NCI-H1105 (cell line): ENCODE data around the gene KLHL14.
"Not testable (repeated sequence)": the region's sequence is repeated elsewhere in the genome, so short reads cannot be mapped to it uniquely, and the experiment has no call there.

Source experiments
- DNase-seq: peaks from one replicate; lab custom pipeline; 2025; lab: John Stamatoyannopoulos, UW

Gene KLHL14

GRCh38 chr18:32722279-32722678 lies 50.5 kb downstream of the KLHL14 start:
- DNase-seq = no peak

GRCh38 chr18:32717126-32717525 lies 55.7 kb downstream of the KLHL14 start:
- DNase-seq = no peak

DNA sequence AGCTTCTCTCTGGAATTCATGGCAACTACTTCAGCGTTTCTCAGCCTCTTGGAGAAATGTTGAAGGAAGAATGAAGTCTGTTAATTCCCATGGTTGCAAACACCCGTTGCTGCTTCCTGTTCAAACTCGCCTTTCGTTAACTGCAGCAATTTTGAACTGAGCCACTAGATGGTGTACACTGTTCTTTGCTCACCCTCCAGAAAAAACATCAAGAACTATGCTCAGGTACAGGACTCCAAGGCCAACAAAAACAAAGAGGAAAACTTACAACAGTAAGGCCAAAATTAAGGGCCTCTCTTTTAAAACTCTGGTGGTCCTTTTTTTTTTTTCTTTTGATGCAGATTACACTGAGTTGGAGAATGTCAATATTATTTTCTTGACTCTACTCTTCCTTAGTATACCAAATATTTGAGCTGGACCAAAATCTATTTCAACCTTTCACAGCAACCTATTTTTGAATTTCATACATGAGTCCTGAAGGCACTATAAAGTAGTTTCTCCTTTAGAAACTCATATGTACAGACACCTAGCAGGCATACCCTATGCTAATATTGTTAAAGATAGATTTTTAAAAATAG lies 58.2 kb downstream of the KLHL14 start:
- peak; percentile 60 for DNase-seq

GRCh38 chr18:32712860-32713259 lies 60.0 kb downstream of the KLHL14 start:
- DNase-seq = no peak

DNA sequence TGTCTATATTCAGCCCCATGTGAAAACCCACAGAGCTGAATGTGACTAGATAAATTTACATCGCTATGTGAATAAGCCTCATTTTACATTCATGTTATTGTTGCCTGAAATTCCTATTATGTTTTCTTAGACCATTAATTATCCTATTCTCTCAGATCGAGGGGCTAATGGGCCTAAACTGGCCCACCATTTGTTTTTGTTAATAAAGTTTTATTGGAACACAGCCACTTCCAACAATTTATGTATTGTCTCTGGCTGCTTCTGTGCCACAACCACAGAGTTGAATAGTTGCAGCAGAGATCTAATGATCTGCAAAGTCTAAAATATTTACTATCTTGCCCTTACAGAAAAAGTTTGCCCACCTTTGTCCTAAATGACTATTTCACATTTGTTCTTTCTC lies 61.0 kb downstream of the KLHL14 start:
- DNase-seq = no peak

DNA sequence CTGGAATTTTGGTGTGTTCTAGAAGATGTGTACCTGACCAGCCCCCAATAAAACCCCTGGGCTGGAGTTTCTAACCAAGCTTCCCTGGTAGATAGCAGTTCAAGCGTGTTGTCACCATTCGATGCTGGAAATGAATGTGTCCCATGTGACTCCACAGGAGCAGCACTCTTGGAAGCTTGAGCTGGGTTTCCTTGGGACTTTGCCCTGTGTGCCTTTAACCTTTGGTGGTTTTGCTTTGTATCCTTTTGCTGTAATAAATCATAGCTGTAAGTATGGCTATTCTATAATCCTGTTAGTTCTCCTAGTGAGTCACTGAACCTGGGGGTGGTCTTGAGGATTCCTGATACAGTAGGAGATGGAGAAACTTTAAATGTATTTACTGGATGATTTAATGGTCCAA lies 65.2 kb downstream of the KLHL14 start:
- DNase-seq = no peak

DNA sequence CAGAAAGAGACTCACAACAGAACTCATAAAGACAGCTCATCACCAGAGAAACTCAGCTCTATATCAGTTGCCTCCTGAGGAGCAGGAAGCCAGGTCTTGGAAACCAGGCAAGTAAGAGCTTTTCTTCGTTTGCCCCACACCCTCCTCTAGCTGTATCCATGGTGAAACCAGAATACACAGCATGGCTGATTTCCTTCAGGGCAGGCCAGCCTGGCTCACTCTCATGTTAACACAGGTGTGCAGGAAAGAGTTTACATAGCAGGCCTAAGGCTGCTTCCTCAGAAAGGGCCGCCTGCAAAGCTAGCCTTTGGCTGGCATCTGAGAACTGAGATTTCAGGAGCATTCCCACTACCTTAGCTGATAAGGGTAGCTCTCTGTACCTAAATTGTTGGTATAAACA lies 65.7 kb downstream of the KLHL14 start:
- DNase-seq = no peak

- DNase-seq = no peak
Observed at GRCh38 chr18:32701313-32701712, 71.5 kb downstream of the KLHL14 start.

DNA sequence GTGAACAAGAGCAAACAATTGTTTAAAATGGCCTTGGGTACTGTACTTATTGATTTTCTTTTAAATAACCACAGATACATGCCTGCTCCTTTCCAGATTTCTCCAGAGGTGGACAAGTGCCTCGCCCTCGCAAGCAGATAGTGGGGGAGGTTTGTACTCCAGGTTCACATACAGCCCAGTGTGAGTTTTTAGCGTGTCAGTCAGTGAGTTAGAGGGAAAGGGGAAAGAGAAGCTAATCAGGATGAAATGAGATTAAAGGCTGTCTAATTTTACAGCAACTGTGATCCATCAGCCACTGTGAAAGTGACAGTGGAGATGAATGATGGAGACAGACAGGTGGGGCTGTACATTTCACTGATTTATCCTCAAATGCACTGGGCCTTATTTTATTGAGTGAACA lies 74.7 kb downstream of the KLHL14 start:
- no peak for DNase-seq

- DNase-seq = no peak
Observed at GRCh38 chr18:32696376-32696775, 76.4 kb downstream of the KLHL14 start.

DNA sequence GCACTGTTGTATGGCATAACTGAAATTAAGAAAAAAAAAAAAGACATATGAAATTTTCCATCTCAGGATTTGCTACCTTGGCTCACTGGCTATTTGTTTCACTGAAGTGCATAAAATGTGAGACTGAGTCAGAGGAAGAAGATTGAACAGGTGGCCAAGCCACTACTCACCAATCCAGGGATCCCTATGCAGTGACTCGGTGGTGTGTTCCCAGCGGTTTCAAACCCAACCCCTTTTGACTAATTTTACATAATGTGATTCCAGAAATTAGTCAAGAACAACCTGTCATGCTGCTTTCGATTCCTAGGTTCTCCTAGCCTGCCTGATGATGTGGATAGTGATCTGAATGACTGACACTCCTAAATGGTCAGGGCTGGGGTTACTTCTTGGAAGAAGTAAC lies 77.3 kb downstream of the KLHL14 start:
- DNase-seq = no peak

GRCh38 chr18:32688821-32689220 lies 84.0 kb downstream of the KLHL14 start:
- no peak for DNase-seq

- no peak for DNase-seq
Observed at GRCh38 chr18:32684940-32685339, 87.9 kb downstream of the KLHL14 start.

DNA sequence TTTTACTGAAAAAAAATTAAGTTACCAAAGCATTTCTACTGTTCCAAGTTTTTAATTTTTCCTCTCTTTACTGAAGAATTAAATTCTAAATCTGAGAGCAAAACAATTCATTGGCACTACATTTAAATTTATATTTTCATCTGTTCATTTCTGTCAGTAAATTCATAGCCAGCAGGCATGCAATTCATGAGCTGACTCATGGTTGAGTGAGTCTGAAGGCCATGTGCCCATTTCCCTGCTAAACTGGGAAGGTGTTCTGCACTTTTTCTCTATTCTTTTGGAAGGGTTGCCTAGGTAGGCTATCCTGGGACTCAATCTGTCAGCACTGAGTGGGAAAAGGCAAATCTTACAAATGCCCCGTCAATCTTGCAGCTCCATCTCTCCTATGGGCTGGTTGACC lies 88.7 kb downstream of the KLHL14 start:
- DNase-seq = no peak

DNA sequence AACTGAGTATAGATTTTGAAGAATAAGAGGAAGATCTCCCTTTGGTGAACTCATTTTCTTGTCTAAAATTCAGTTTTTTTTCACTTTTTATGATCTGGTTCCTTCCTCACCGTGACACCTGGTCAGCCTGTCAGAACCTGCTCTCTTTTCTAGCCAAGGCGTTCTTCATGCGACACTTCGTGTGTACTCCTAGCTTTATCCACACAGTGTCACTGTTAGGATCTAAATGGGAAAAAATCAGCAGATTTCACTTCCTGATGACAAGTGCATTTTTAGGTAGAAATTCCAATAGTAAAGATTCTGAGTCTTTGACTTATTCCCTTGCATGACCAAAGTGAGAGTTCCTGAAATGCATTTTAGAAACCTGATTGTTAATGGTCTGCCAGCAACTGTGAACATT lies 89.8 kb downstream of the KLHL14 start:
- DNase-seq = no peak

DNA sequence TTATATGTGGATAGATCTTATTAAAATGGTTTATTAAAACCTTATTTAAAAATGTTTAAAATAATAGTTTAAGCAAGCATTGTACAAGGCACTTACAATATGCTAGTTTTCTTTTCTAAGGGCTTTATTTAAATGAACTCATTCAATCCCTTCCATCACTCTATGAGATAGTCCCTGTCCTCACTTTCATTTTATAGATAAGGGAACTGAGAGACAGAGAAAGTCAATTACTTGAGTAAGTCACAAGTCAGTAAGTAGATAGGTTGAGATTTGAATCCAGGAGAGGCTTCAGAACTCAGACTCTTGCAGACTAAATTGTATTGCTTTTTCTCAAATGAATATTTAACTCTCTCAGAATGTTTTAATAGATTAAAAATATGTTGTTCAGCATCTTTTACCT lies 95.2 kb downstream of the KLHL14 start:
- no peak for DNase-seq

- no peak for DNase-seq
Observed at GRCh38 chr18:32674491-32674890, 98.3 kb downstream of the KLHL14 start.

- no peak for DNase-seq
Observed at GRCh38 chr18:32672398-32672797, 100.4 kb downstream of the KLHL14 start.

GRCh38 chr18:32670727-32671126 lies 102.1 kb downstream of the KLHL14 start:
- no peak for DNase-seq

GRCh38 chr18:32669549-32670165 lies 103.2 kb downstream of the KLHL14 start:
- DNase-seq = no peak

GRCh38 chr18:32668956-32669355 lies 103.9 kb downstream of the KLHL14 start:
- no peak for DNase-seq

DNA sequence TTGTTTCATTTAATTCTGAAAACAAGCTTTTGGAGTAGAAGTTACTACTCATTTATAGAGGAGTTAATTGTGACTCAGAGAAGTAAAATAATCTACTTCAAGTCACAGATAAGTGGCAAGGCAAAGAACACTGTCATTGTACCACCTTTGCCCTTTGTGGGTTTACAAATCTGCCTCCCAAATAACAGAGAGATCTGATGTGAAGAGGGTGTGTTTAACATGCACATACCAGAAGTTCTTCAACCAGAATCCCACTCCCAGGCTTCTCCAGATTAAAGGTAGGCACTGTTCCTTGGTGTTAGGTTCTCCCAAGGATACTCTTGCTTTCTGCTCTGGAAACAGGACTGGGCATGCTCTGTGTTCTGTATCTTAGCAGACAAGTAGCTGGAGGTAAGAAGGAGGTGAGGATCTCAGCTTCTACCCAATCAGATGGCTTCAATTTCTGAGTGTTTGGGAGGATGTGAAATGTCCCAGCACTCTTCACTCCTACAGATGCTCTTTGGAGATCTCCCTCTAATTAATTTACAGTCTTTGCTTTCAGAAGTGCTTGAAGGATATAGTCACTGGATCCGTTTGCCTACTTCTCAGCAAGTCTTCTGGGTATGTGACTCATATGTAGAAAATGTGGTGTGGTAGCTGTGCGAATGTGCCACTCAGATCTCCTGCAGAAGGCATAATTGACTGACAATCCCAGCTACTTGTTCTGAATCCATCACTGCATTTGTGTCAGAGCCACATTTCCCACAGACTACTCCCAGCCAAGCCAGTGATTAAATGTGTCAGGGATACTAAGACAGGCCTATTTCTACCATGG lies 111.1 kb downstream of the KLHL14 start:
- DNase-seq = no peak

DNA sequence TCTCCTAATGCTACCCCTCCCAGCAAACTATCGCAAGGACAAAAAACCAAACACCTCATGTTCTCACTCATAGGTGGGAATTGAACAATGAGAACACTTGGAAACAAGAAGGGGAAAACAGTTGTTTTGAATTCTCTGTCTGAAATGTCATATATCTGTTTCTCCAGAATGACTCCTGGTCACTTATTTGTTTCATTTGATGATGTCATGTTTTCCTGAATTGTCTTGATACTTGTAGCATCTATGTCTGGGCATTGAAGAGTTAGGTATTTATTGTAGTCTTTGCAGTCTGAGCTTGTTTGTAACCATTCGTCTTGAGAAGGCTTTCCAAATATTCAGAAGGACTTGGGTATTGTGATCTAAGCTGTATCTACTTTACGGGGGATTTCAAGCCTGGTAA lies 118.3 kb downstream of the KLHL14 start:
- DNase-seq = not testable (repeated sequence)
